Endodermal cell (in vitro differentiated cells): ENCODE data around the gene ROBO1. TPM values are rescaled to one million over a fixed set of nuclear protein-coding genes. Genes with fewer than 3 reads are reported as not detected.

Experiments used
- DNase-seq: peaks from one replicate; pipeline ENCODE4 v3.0.0-alpha.2; 2017
- H3K27ac ChIP-seq: 2 replicates; pipeline ENCODE4 v1.5.1; 2013; ENCODE audit warnings: mild to moderate bottlenecking, low read depth, low read length, moderate library complexity
- H3K27me3 ChIP-seq: 2 replicates; pipeline ENCODE4 v1.6.1; 2013; ENCODE audit warnings: mild to moderate bottlenecking, low read length, moderate library complexity; ENCODE audit not compliant: insufficient read depth, control insufficient read depth, poor library complexity, severe bottlenecking
- H3K36me3 ChIP-seq: 2 replicates; pipeline ENCODE4 v1.7.0; 2013; ENCODE audit warnings: mild to moderate bottlenecking, low read length, moderate library complexity; ENCODE audit not compliant: control insufficient read depth, insufficient read depth
- H3K4me1 ChIP-seq: one replicate; pipeline ENCODE4 v1.7.0; 2013; ENCODE audit warnings: low read length; ENCODE audit not compliant: control insufficient read depth, insufficient read depth
- H3K4me3 ChIP-seq: 2 replicates; pipeline ENCODE4 v1.5.1; 2013; ENCODE audit warnings: mild to moderate bottlenecking, low read length, moderate library complexity
- H3K9ac ChIP-seq: 2 replicates; pipeline ENCODE4 v1.6.1; 2013; ENCODE audit warnings: mild to moderate bottlenecking, low read length, moderate library complexity; ENCODE audit not compliant: poor library complexity, severe bottlenecking; ENCODE audit errors: extremely low read depth
- H3K9me3 ChIP-seq: 2 replicates; pipeline ENCODE4 v1.6.1; 2013; ENCODE audit warnings: mild to moderate bottlenecking, low read length, moderate library complexity; ENCODE audit not compliant: control insufficient read depth
- H3K27ac Mint-ChIP-seq: 2 replicates; pipeline ENCODE4 v1.8.0; 2020; ENCODE audit warnings: mixed read lengths
- H3K27me3 Mint-ChIP-seq: 2 replicates; pipeline ENCODE4 v1.8.0; 2021; ENCODE audit warnings: mild to moderate bottlenecking, mixed read lengths; ENCODE audit not compliant: insufficient read depth
- H3K36me3 Mint-ChIP-seq: 2 replicates; pipeline ENCODE4 v1.8.0; 2020; ENCODE audit warnings: low read depth, mixed read lengths
- H3K4me1 Mint-ChIP-seq: 2 replicates; pipeline ENCODE4 v1.8.0; 2020; ENCODE audit warnings: mixed read lengths
- H3K4me3 Mint-ChIP-seq: 2 replicates; pipeline ENCODE4 v1.8.0; 2020; ENCODE audit warnings: mild to moderate bottlenecking, moderate library complexity, mixed read lengths
- H3K9me3 Mint-ChIP-seq: 2 replicates; pipeline ENCODE4 v1.8.0; 2020; ENCODE audit warnings: mild to moderate bottlenecking, mixed read lengths
- WGBS, 2 experiments: methylation state at CpG; one replicate each; pipeline versions ENCODE4 v1.1.5 to v1.1.7; 2013; ENCODE audit warnings: missing lambda C conversion rate in 2 of 2, mixed read lengths in 1 of 2; ENCODE audit not compliant: insufficient coverage in 1 of 2, insufficient read length in 1 of 2; 5-methylcytosine and 5-hydroxymethylcytosine counted together
- total RNA-seq, 2 donors: library from RNA; stranded (reverse); fragmentation: NEBNext Ultra II Directional in 1 of 2; extraction: Animal tissue kit (Norgen Biotek cat#: 25700) in 1 of 2; gene quantifications; 2 replicates in 1 of 2; 3 replicates in 1 of 2; pipeline ENCODE4 v1.2.1, GENCODE V29; 2021
- TF ChIP-seq, protein P1 (sequence below): fragments of 200-600 bp; sonication (generic); conservative IDR thresholded peaks from 2 replicates; pipeline ENCODE4 v1.5.0; 2021; ENCODE audit warnings: antibody characterized with exemption, mild to moderate bottlenecking

Gene ROBO1
- total RNA-seq, 2 donors from 2014 or later = 74.8 to 75.9 TPM

- Histone ChIP-seq H3K4me3 (no peak overlapping the region), H3K9ac (no peak overlapping the region), H3K9me3 (no peaks in the 10 kb centered on the region), H3K36me3 (no peaks in the 10 kb centered on the region), H3K27ac (no peak overlapping the region), H3K27me3 (no peaks in the 10 kb centered on the region), H3K4me1 (peaks cover 7% of the 10 kb centered on the region)
- H3K4me1 Mint-ChIP-seq = peaks cover 31% of the 10 kb centered on the region
- TF ChIP-seq, protein P1, sequence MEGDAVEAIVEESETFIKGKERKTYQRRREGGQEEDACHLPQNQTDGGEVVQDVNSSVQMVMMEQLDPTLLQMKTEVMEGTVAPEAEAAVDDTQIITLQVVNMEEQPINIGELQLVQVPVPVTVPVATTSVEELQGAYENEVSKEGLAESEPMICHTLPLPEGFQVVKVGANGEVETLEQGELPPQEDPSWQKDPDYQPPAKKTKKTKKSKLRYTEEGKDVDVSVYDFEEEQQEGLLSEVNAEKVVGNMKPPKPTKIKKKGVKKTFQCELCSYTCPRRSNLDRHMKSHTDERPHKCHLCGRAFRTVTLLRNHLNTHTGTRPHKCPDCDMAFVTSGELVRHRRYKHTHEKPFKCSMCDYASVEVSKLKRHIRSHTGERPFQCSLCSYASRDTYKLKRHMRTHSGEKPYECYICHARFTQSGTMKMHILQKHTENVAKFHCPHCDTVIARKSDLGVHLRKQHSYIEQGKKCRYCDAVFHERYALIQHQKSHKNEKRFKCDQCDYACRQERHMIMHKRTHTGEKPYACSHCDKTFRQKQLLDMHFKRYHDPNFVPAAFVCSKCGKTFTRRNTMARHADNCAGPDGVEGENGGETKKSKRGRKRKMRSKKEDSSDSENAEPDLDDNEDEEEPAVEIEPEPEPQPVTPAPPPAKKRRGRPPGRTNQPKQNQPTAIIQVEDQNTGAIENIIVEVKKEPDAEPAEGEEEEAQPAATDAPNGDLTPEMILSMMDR = no peak
- no peak for DNase-seq
- no peak overlapping the region for H3K27ac Mint-ChIP-seq
- H3K36me3 Mint-ChIP-seq = no peaks in the 10 kb centered on the region
- no peaks in the 10 kb centered on the region for H3K27me3 Mint-ChIP-seq
- H3K9me3 Mint-ChIP-seq = no peaks in the 10 kb centered on the region
- no peak overlapping the region for H3K4me3 Mint-ChIP-seq
- WGBS, 2 experiments = 96% methylated on average over 2 of the region's 2 CpGs; no CpG with 5 or more reads in 1 of the 2 experiments
Observed at GRCh38 chr3:78873641-78874040, 894.2 kb downstream of the ROBO1 start.

GRCh38 chr3:78872195-78872594 is 895.6 kb downstream of the ROBO1 start:
- Mint-ChIP-seq H3K9me3 (no peaks in the 10 kb centered on the region), H3K36me3 (no peaks in the 10 kb centered on the region), H3K4me1 (peaks cover 29% of the 10 kb centered on the region), H3K4me3 (peak overlapping the region; percentile 34), H3K27me3 (no peaks in the 10 kb centered on the region), H3K27ac (peak overlapping the region; percentile 49)
- Histone ChIP-seq H3K9ac (no peak overlapping the region), H3K27ac (peak overlapping the region; percentile 89), H3K27me3 (no peaks in the 10 kb centered on the region), H3K36me3 (no peaks in the 10 kb centered on the region), H3K4me3 (peak overlapping the region; percentile 42), H3K4me1 (peaks cover 7% of the 10 kb centered on the region), H3K9me3 (no peaks in the 10 kb centered on the region)
- TF ChIP-seq, protein P1 = no peak
- no peak for DNase-seq
- 19% methylated on average over 3 of the region's 3 CpGs; no CpG with 5 or more reads in 1 of the 2 experiments for WGBS, 2 experiments

- no peak for DNase-seq
- Mint-ChIP-seq H3K27me3 (no peaks in the 10 kb centered on the region), H3K9me3 (no peaks in the 10 kb centered on the region), H3K4me1 (peaks cover 30% of the 10 kb centered on the region), H3K27ac (no peak overlapping the region), H3K36me3 (no peaks in the 10 kb centered on the region), H3K4me3 (no peak overlapping the region)
- H3K9me3 ChIP-seq = no peaks in the 10 kb centered on the region
- H3K27me3 ChIP-seq = no peaks in the 10 kb centered on the region
- no peak overlapping the region for H3K9ac ChIP-seq
- no peaks in the 10 kb centered on the region for H3K36me3 ChIP-seq
- H3K4me3 ChIP-seq = no peak overlapping the region
- H3K27ac ChIP-seq = no peak overlapping the region
- peaks cover 7% of the 10 kb centered on the region for H3K4me1 ChIP-seq
- 83 to 87% methylated on average over 2 to 4 of the region's 4 CpGs for WGBS, 2 experiments
- TF ChIP-seq, protein P1 = no peak
Observed at GRCh38 chr3:78871048-78871447, 896.8 kb downstream of the ROBO1 start.
